Smooth muscle cell of the brain vasculature (primary cell): Measurements from ENCODE around the gene JHY.
"Not testable (repeated sequence)": the region's sequence is repeated elsewhere in the genome, so short reads cannot be mapped to it uniquely, and the experiment has no call there.

Source experiments
- DNase-seq: peaks from one replicate; pipeline ENCODE4 v3.0.0-alpha.2; 2012; ENCODE audit warnings: low read depth, low spot score

Gene JHY

GRCh38 chr11:122882189-122882856 is at the start of gene JHY:
TSS of gene JHY (plus strand) at chr11:122882759. CDS start at chr11:122885850, 3,091 bp downstream.
- DNase-seq = no peak

- DNase-seq = no peak
Observed at GRCh38 chr11:122833846-122834464, 48.6 kb upstream of the JHY start.

GRCh38 chr11:122836916-122837315 is 45.6 kb upstream of the JHY start:
- DNase-seq = no peak

GRCh38 chr11:122837528-122838346 is 44.8 kb upstream of the JHY start:
- no peak for DNase-seq

GRCh38 chr11:122843281-122844141 is 39.0 kb upstream of the JHY start:
- DNase-seq = no peak

- no peak for DNase-seq
Observed at GRCh38 chr11:122847466-122847865, 35.1 kb upstream of the JHY start.

GRCh38 chr11:122848186-122848585 is 34.4 kb upstream of the JHY start:
- DNase-seq = no peak

- peak; percentile 70 for DNase-seq
Observed at GRCh38 chr11:122850076-122850631, 32.4 kb upstream of the JHY start.

GRCh38 chr11:122851366-122851966 is 31.1 kb upstream of the JHY start:
- DNase-seq = no peak

GRCh38 chr11:122852074-122852795 is 30.3 kb upstream of the JHY start:
- no peak for DNase-seq

GRCh38 chr11:122852796-122853160 is 29.8 kb upstream of the JHY start:
- DNase-seq = no peak

- DNase-seq = no peak
Observed at GRCh38 chr11:122853261-122853660, 29.3 kb upstream of the JHY start.

GRCh38 chr11:122853971-122854446 is 28.6 kb upstream of the JHY start:
- DNase-seq = peak; percentile 77

GRCh38 chr11:122861631-122862030 is 20.9 kb upstream of the JHY start:
- DNase-seq = no peak

GRCh38 chr11:122862091-122862490 is 20.5 kb upstream of the JHY start:
- DNase-seq = no peak

- not testable (repeated sequence) for DNase-seq
Observed at GRCh38 chr11:122863154-122863553, 19.4 kb upstream of the JHY start.

- no peak for DNase-seq
Observed at GRCh38 chr11:122863704-122864326, 18.7 kb upstream of the JHY start.

- no peak for DNase-seq
Observed at GRCh38 chr11:122864386-122865115, 18.0 kb upstream of the JHY start.

- no peak for DNase-seq
Observed at GRCh38 chr11:122869622-122870021, 12.9 kb upstream of the JHY start.
